A549 (cell line): ENCODE data around the gene UVRAG. TPM values are rescaled to one million over a fixed set of nuclear protein-coding genes. Genes with fewer than 3 reads are reported as not detected.

ENCODE experiments used
- ATAC-seq, 2 experiments: fragments of 200-7000 bp in 1 of 2; fragments of >200 bp in 1 of 2; cut with Nextera tagmentation in 1 of 2; cut with Tn5 transposase in 1 of 2; 3 replicates each; pipeline versions ENCODE4 v1.8.0 to v1.9.1; 2018 to 2020; ENCODE audit warnings: mild to moderate bottlenecking in 1 of 2, moderate library complexity in 1 of 2
- CTCF ChIA-PET: fragments of 300-600 bp; sonication (Branson Sonifier 250); formaldehyde crosslinking; extraction: SDS; loops from one replicate; lab custom pipeline; 2021; ENCODE audit warnings: antibody characterized with exemption, inconsistent platforms; lab: Yijun Ruan, JAX
- POLR2A ChIA-PET: fragments of 350-600 bp; formaldehyde crosslinking; extraction: SDS; loops from one replicate; lab custom pipeline; 2021; ENCODE audit warnings: antibody characterized with exemption, inconsistent platforms; lab: Yijun Ruan, JAX
- DNase-seq, 2 experiments: peaks; one replicate each; pipeline versions ENCODE4 v3.0.0 to v3.0.0-alpha.2; 2011 to 2016; ENCODE audit warnings: low read depth in 1 of 2, low spot score in 1 of 2
- FAIRE-seq: peaks from 2 replicates; lab custom pipeline; 2011; peaks lifted over from hg19 to GRCh38; lab: Jason Lieb, UNC
- H3K27ac ChIP-seq, 2 experiments: fragments of >200 bp; sonication (Bioruptor Twin); formaldehyde crosslinking; 3 replicates each; pipeline ENCODE4 v1.5.1; 2016 to 2017
- H3K4me1 ChIP-seq: fragments of >200 bp; sonication (Bioruptor Twin); formaldehyde crosslinking; 3 replicates; pipeline ENCODE4 v1.6.1; 2016
- H3K4me2 ChIP-seq: fragments of >200 bp; sonication (Bioruptor Twin); formaldehyde crosslinking; 3 replicates; pipeline ENCODE4 v1.6.1; 2016
- H3K4me3 ChIP-seq: fragments of >200 bp; sonication (Bioruptor Twin); formaldehyde crosslinking; 3 replicates; pipeline ENCODE4 v1.5.1; 2016
- H3K9me3 ChIP-seq: fragments of >200 bp; sonication (Bioruptor Twin); formaldehyde crosslinking; 3 replicates; pipeline ENCODE4 v1.6.1; 2016
- ATOH8 ChIP-seq: fragments of 250-450 bp; sonication (Bioruptor Pico); IDR thresholded peaks from 2 replicates; pipeline ENCODE4 v1.5.0; 2020; ENCODE audit warnings: low read depth, mild to moderate bottlenecking, moderate library complexity
- BHLHE40 ChIP-seq: IDR thresholded peaks from 2 replicates; pipeline ENCODE4 v1.6.1; 2012; ENCODE audit warnings: low read depth, low read length, inconsistent platforms
- CEBPB ChIP-seq, 2 experiments: fragments of >200 bp in 1 of 2; sonication (Bioruptor Twin) in 1 of 2; formaldehyde crosslinking in 1 of 2; IDR thresholded peaks; 2 replicates each; pipeline ENCODE4 v1.6.1; 2012 to 2016
- CHD4 ChIP-seq: fragments of 200-600 bp; sonication (generic); IDR thresholded peaks from 2 replicates; pipeline ENCODE4 v1.6.1; 2016; ENCODE audit warnings: antibody characterized with exemption, mild to moderate bottlenecking, borderline replicate concordance
- EHF ChIP-seq: fragments of 250-450 bp; sonication (Bioruptor Pico); IDR thresholded peaks from 2 replicates; pipeline ENCODE4 v1.5.0; 2020; ENCODE audit warnings: mild to moderate bottlenecking
- FOSB ChIP-seq: fragments of 250-450 bp; sonication (Bioruptor Pico); IDR thresholded peaks from 2 replicates; pipeline ENCODE4 v1.5.0; 2020; ENCODE audit warnings: mild to moderate bottlenecking, moderate library complexity
- GATA3 ChIP-seq: IDR thresholded peaks from 2 replicates; pipeline ENCODE4 v1.6.1; 2012; ENCODE audit warnings: borderline replicate concordance
- HDAC2 ChIP-seq: fragments of 200-600 bp; sonication (generic); IDR thresholded peaks from 2 replicates; pipeline ENCODE4 v1.6.1; 2016
- HOXA7 ChIP-seq: fragments of 250-450 bp; sonication (Bioruptor Pico); IDR thresholded peaks from 2 replicates; pipeline ENCODE4 v1.5.0; 2020; ENCODE audit warnings: mild to moderate bottlenecking, moderate library complexity
- HOXB5 ChIP-seq: fragments of 250-450 bp; sonication (Bioruptor Pico); IDR thresholded peaks from 2 replicates; pipeline ENCODE4 v1.5.0; 2020; ENCODE audit warnings: mild to moderate bottlenecking, moderate library complexity
- MAZ ChIP-seq: fragments of 150-350 bp; IDR thresholded peaks from 2 replicates; pipeline ENCODE4 v1.6.1; 2014; ENCODE audit warnings: antibody characterized with exemption, low read depth, low read length, borderline replicate concordance
- MYC ChIP-seq: IDR thresholded peaks from 2 replicates; pipeline ENCODE4 v1.6.1; 2012; ENCODE audit warnings: mild to moderate bottlenecking, inconsistent platforms, low read length, improper control_type of control experiment, borderline replicate concordance
- NFE2L2 ChIP-seq: fragments of 150-350 bp; conservative IDR thresholded peaks from 2 replicates; pipeline ENCODE4 v1.6.1; 2014; ENCODE audit warnings: low read length
- POLR2A ChIP-seq: IDR thresholded peaks from 2 replicates; pipeline ENCODE4 v1.6.1; 2012; ENCODE audit warnings: mild to moderate bottlenecking, low read length
- POLR2AphosphoS2 ChIP-seq: conservative IDR thresholded peaks from 2 replicates; pipeline ENCODE4 v1.6.1; 2012; ENCODE audit warnings: low read length, improper control_type of control experiment, inconsistent platforms
- RARB ChIP-seq: fragments of 250-450 bp; sonication (Bioruptor Pico); IDR thresholded peaks from 2 replicates; pipeline ENCODE4 v1.8.0; 2021; ENCODE audit warnings: mild to moderate bottlenecking, moderate library complexity
- REST ChIP-seq: fragments of 200-600 bp; sonication (generic); IDR thresholded peaks from 2 replicates; pipeline ENCODE4 v1.6.1; 2016; ENCODE audit warnings: antibody characterized with exemption, mild to moderate bottlenecking, moderate library complexity
- RFX5 ChIP-seq: fragments of 450-650 bp; IDR thresholded peaks from 2 replicates; pipeline ENCODE4 v1.7.1; 2014; ENCODE audit warnings: antibody characterized with exemption, mild to moderate bottlenecking, moderate library complexity
- TFCP2L1 ChIP-seq: fragments of 250-450 bp; sonication (Bioruptor Pico); IDR thresholded peaks from 2 replicates; pipeline ENCODE4 v1.5.0; 2021; ENCODE audit warnings: mild to moderate bottlenecking
- TP53 ChIP-seq: fragments of 250-450 bp; sonication (Bioruptor Pico); IDR thresholded peaks from 2 replicates; pipeline ENCODE4 v1.5.0; 2021; ENCODE audit warnings: mild to moderate bottlenecking, moderate library complexity
- ZC3H11A ChIP-seq: fragments of 450-650 bp; IDR thresholded peaks from 2 replicates; pipeline ENCODE4 v1.6.1; 2014; ENCODE audit warnings: antibody characterized with exemption, mild to moderate bottlenecking
- ZNF302 ChIP-seq: fragments of 250-450 bp; sonication (Bioruptor Pico); IDR thresholded peaks from 2 replicates; pipeline ENCODE4 v1.9.0; 2021; ENCODE audit warnings: inconsistent platforms, mild to moderate bottlenecking, moderate library complexity
- ZSCAN20 ChIP-seq: fragments of 250-450 bp; sonication (Bioruptor Pico); IDR thresholded peaks from 2 replicates; pipeline ENCODE4 v1.8.0; 2022; ENCODE audit warnings: mild to moderate bottlenecking, moderate library complexity
- WGBS: methylation state at CpG from one replicate; pipeline ENCODE4 v1.1.6; 2017; ENCODE audit errors: missing lambda C conversion rate; 5-methylcytosine and 5-hydroxymethylcytosine counted together
- polyA plus RNA-seq, 4 experiments: library from polyadenylated mRNA; depleted of rRNA in 3 of 4; stranded (reverse); fragments of >200 nt; fragmentation: RNase III in 1 of 4; extraction: RNeasy Plus Mini Kit Qiagen cat#74134 plus additional on column Dnase treatment in 1 of 4; gene quantifications; 2 replicates in 3 of 4; 3 replicates in 1 of 4; pipeline ENCODE4 v1.2.3, GENCODE V29; 2011 to 2017

UVRAG gene
- polyA plus RNA-seq, 2 of the 4 experiments (the other 2 are of a cell fraction), result 6.1 to 14.1 TPM

DNA sequence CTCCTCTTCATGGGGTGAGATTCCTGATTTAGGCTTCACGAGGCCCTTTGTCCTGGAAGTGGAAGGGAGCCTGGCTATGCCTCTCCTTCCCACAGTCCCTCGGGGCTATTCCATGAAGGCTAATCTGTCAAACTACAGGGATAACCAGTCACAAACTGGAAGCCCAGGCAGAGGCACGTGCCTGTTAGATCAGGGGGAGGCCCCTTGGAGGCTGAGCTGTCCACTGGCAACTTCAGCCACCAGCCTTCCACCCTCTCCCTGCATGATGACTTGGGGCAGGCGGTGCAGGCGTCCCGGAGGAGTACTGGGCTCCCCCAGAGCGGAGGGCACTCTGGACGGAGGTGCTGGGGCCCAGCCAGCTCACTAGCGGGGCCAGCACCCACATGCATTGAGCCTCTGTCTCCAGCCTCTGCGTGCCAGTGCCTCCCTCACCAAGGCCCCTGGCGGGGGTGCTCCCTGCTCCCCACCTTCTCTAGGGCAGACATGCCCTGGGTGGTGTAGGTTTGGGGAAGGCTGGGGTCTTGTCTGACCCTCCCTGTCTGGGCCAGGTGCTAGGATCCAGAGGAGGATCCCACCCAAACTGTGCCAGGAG, 348.4 kb downstream of the UVRAG start:
- ChIA-PET CTCF (interaction anchor here (2.0 to 3.0 kb wide), 2 partner anchors 11 to 267 kb away, joined by 7 to 14 read pairs; no protein-coding TSS in a partner anchor), POLR2A (no interaction called here)
- Histone ChIP-seq H3K4me2 (no peak overlapping the region), H3K4me1 (no peaks in the 10 kb centered on the region), H3K4me3 (no peak overlapping the region), H3K27ac (no peak overlapping the region), H3K9me3 (no peaks in the 10 kb centered on the region)
- 75% methylated on average over 9 of the region's 11 CpGs for WGBS
- ATAC-seq (no peak), FAIRE-seq (no peak), DNase-seq (no peak)
- TF ChIP-seq HOXB5 (no peak), ZNF302 (CRISPR knock-in tag) (no peak), CEBPB (IDR thresholded peaks at IDR 0.05) (no peak), RFX5 (no peak), HOXA7 (CRISPR knock-in tag) (no peak), BHLHE40 (no peak)

GRCh38 chr11:76164081-76164480, 349.1 kb downstream of the UVRAG start:
- POLR2A ChIA-PET, result no interaction called here
- no peak for ATAC-seq
- Histone ChIP-seq H3K27ac (no peak overlapping the region), H3K9me3 (no peaks in the 10 kb centered on the region), H3K4me1 (no peaks in the 10 kb centered on the region), H3K4me2 (no peak overlapping the region), H3K4me3 (no peak overlapping the region)
- WGBS, result 49% methylated on average over 5 of the region's 13 CpGs
- FAIRE-seq, result no peak
- CTCF ChIA-PET, result interaction anchor here (3.0 kb wide), 1 partner anchor 12 kb away, joined by 14 read pairs; no protein-coding TSS in a partner anchor
- no peak for TF ChIP-seq POLR2A
- TF ChIP-seq CEBPB (IDR thresholded peaks at IDR 0.05), result no peak
- no peak for TF ChIP-seq ZC3H11A
- no peak for TF ChIP-seq EHF (CRISPR knock-in tag)
- no peak for TF ChIP-seq POLR2AphosphoS2
- TF ChIP-seq NFE2L2, result no peak
- no peak for TF ChIP-seq TP53 (CRISPR knock-in tag)
- TF ChIP-seq RFX5, result no peak
- TF ChIP-seq ZSCAN20 (CRISPR knock-in tag), result no peak
- no peak for TF ChIP-seq REST
- no peak for TF ChIP-seq MAZ
- TF ChIP-seq RARB (CRISPR knock-in tag), result no peak
- no peak for TF ChIP-seq TFCP2L1 (CRISPR knock-in tag)
- no peak for TF ChIP-seq HDAC2
- no peak for TF ChIP-seq GATA3
- TF ChIP-seq FOSB (CRISPR knock-in tag), result no peak
- TF ChIP-seq ATOH8 (CRISPR knock-in tag), result no peak
- TF ChIP-seq MYC, result no peak
- no peak for TF ChIP-seq BHLHE40
- TF ChIP-seq CHD4, result no peak
- DNase-seq, result no peak
